ENCODE measurements around the gene ZNRF4.

GRCh38 chr19:5452594-5453565 is 2.3 kb upstream of the ZNRF4 start:
- TF ChIP-seq CTCF (IDR thresholded peaks at IDR 0.05; ENCODE audit: control extremely low read depth in 1 of 3, insufficient read depth in 1 of 3, low read depth in 1 of 3, low read length in 3 of 3) (no peak), ZNF274 (IDR thresholded peaks at IDR 0.05; ENCODE audit: borderline replicate concordance, extremely low read depth, low read length) (no peak), CEBPB (IDR thresholded peaks at IDR 0.05; ENCODE audit: low read depth, low read length) (no peak), SP2 (IDR thresholded peaks at IDR 0.05; ENCODE audit: low read length) (no peak), TAF1 (IDR thresholded peaks at IDR 0.05; ENCODE audit: low read depth, low read length) (no peak), MAX (IDR thresholded peaks at IDR 0.05) (no peak), RAD21 (IDR thresholded peaks at IDR 0.05 in 1 of 2, conservative IDR thresholded peaks at IDR 0.05 in 1 of 2; ENCODE audit: low read depth in 2 of 2, low read length in 2 of 2) (no peak), EP300 (IDR thresholded peaks at IDR 0.05; ENCODE audit: borderline replicate concordance in 1 of 2, low read depth in 2 of 2, low read length in 2 of 2) (no peak), E2F6 (IDR thresholded peaks at IDR 0.05) (no peak), HDAC6 (IDR thresholded peaks at IDR 0.05; ENCODE audit: low read depth, low read length) (no peak), KDM1A (IDR thresholded peaks at IDR 0.05; ENCODE audit: borderline replicate concordance, low read length) (peak; percentile 89), POLR2A (IDR thresholded peaks at IDR 0.05; ENCODE audit: control extremely low read depth in 1 of 2, low read depth in 2 of 2, low read length in 2 of 2) (no peak), EZH2 (IDR thresholded peaks at IDR 0.05; ENCODE audit: low read depth, low read length, severe bottlenecking) (no peak)
